Measurements from ENCODE around the gene TAP2.

TAP2 gene

GRCh38 chr6:32830017-32830416 is 8.5 kb downstream of the TAP2 start:
- TF ChIP-seq TAF1 (IDR thresholded peaks at IDR 0.05; ENCODE audit: borderline replicate concordance, insufficient read depth, low read length) (no peak), FOXP2 (optimal IDR thresholded peaks at IDR 0.05; ENCODE audit: borderline replicate concordance, extremely low read depth, extremely low read length, insufficient read depth) (no peak), SIN3A (IDR thresholded peaks at IDR 0.05; ENCODE audit: borderline replicate concordance, insufficient read depth, low read length) (no peak), POLR2AphosphoS5 (IDR thresholded peaks at IDR 0.05; ENCODE audit: low read depth, low read length) (no peak), REST (IDR thresholded peaks at IDR 0.05; ENCODE audit: insufficient read depth in 1 of 2, low read depth in 2 of 2, low read length in 2 of 2) (no peak)

- no peak for TF ChIP-seq FOXP2 (optimal IDR thresholded peaks at IDR 0.05; ENCODE audit: borderline replicate concordance, extremely low read depth, extremely low read length, insufficient read depth)
- no peak for TF ChIP-seq SIN3A (IDR thresholded peaks at IDR 0.05; ENCODE audit: borderline replicate concordance, insufficient read depth, low read length)
- no peak for TF ChIP-seq REST (IDR thresholded peaks at IDR 0.05; ENCODE audit: insufficient read depth in 1 of 2, low read depth in 2 of 2, low read length in 2 of 2)
- no peak for TF ChIP-seq POLR2AphosphoS5 (IDR thresholded peaks at IDR 0.05; ENCODE audit: low read depth, low read length)
- TF ChIP-seq TAF1 (IDR thresholded peaks at IDR 0.05; ENCODE audit: borderline replicate concordance, insufficient read depth, low read length) = no peak
Observed at GRCh38 chr6:32829495-32829894, 9.0 kb downstream of the TAP2 start.

- TF ChIP-seq SIN3A (IDR thresholded peaks at IDR 0.05; ENCODE audit: borderline replicate concordance, insufficient read depth, low read length) (no peak), TAF1 (IDR thresholded peaks at IDR 0.05; ENCODE audit: borderline replicate concordance, insufficient read depth, low read length) (no peak)
Observed at GRCh38 chr6:32827025-32827424, 11.5 kb downstream of the TAP2 start.

GRCh38 chr6:32825966-32826365 is 12.6 kb downstream of the TAP2 start:
- no peak for TF ChIP-seq TAF1 (IDR thresholded peaks at IDR 0.05; ENCODE audit: borderline replicate concordance, insufficient read depth, low read length)
- TF ChIP-seq REST (IDR thresholded peaks at IDR 0.05; ENCODE audit: insufficient read depth in 1 of 2, low read depth in 2 of 2, low read length in 2 of 2) = no peak
- TF ChIP-seq FOXP2 (optimal IDR thresholded peaks at IDR 0.05; ENCODE audit: borderline replicate concordance, extremely low read depth, extremely low read length, insufficient read depth) = no peak
- no peak for TF ChIP-seq SIN3A (IDR thresholded peaks at IDR 0.05; ENCODE audit: borderline replicate concordance, insufficient read depth, low read length)
- no peak for TF ChIP-seq POLR2AphosphoS5 (IDR thresholded peaks at IDR 0.05; ENCODE audit: low read depth, low read length)

GRCh38 chr6:32819729-32820128 is 18.8 kb downstream of the TAP2 start:
- TF ChIP-seq FOXP2 (optimal IDR thresholded peaks at IDR 0.05; ENCODE audit: borderline replicate concordance, extremely low read depth, extremely low read length, insufficient read depth) (no peak), POLR2AphosphoS5 (IDR thresholded peaks at IDR 0.05; ENCODE audit: low read depth, low read length) (no peak), SIN3A (IDR thresholded peaks at IDR 0.05; ENCODE audit: borderline replicate concordance, insufficient read depth, low read length) (no peak), TAF1 (IDR thresholded peaks at IDR 0.05; ENCODE audit: borderline replicate concordance, insufficient read depth, low read length) (no peak), REST (IDR thresholded peaks at IDR 0.05; ENCODE audit: insufficient read depth in 1 of 2, low read depth in 2 of 2, low read length in 2 of 2) (no peak)

All from PFSK-1 (cell line).